Fibroblast of the conjunctiva (primary cell): ENCODE results near the gene OSBPL2.

Source experiments
- DNase-seq: peaks from one replicate; pipeline ENCODE4 v3.0.0-alpha.2; 2010; ENCODE audit warnings: low read depth

Gene OSBPL2

DNA sequence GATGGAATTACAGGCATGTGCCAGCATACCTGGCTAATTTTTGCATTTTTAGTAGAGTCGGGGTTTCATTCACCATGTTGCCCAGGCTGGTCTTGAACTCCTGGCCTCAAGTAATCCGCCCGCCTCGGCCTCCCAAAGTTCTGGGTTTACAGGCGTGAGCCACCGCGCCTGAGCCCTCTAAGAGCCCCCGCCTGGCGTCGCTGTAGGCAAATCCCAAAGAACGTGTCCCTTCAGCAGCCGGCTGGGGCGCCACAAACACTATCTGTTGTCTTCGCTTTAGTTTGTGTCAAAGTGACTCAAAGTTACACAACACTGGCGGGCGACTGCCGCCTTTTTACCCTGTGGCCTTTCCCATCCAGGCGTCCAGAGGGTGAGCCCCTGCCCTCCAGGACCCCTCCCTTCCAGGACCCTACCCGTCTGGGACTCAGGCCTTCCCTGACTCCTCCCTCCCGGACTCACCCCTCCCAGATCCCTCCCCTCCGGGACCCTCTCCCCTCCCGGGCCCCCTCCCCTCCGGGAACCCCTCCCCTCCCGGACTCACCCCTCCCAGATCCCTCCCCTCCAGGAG is 63.5 kb downstream of the OSBPL2 start:
- peak; percentile 80 for DNase-seq

- peak; percentile 90 for DNase-seq
These were observed 64.2 kb downstream of the OSBPL2 start, which contains the start of gene ADRM1 for GRCh38 chr20:62302341-62303061. Gene ADRM1 (plus strand): TSS chr20:62302997. CDS start chr20:62303569, 572 bp downstream.

DNA sequence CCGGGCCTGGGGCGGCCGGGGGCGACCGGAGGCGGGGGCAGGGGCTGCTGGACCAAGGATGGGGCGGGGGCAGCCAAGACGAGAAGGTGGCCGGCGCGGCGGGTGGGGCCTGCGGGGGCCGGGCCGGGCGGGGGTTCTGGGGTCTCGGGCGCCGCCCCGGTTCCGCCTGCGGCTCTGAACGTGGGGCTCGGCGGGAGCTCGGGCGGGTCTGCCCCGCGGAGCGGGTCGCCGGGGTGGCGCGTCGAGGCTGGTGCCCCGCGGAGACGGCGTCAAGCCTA is 64.7 kb downstream of the OSBPL2 start:
- no peak for DNase-seq

GRCh38 chr20:62303340-62304226 is 65.3 kb downstream of the OSBPL2 start:
- no peak for DNase-seq

- no peak for DNase-seq
These were observed 66.2 kb downstream of the OSBPL2 start for GRCh38 chr20:62304331-62305148.

- DNase-seq: no peak
These were observed 66.9 kb downstream of the OSBPL2 start for GRCh38 chr20:62305149-62305764.

DNA sequence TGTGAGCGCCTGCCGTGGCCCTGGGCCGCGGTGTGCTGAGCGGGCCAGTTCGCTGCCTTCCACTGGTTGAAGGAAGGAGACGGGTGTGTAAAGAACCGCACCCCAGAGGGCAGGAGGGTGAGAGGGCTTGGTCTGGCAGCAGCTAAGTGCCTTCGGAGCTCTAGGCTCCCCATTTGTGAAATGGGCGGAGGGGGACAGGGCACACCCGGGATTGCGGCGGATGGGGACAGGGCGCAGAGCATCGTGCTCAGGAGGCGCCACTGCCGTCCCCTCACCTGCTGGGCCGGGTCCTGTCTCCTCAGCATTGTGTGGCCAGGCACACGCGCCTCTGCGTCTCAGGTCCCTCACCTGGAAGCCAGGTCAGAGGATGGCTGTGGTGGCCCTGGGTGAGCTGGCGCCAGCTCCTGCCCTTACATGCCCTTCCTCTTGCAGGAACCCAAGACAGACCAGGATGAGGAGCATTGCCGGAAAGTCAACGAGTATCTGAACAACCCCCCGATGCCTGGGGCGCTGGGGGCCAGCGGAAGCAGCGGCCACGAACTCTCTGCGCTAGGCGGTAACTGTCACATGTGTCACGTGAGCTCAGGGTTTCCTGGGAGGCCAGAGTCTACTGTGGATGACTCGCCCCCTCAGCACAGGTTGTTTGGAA is 67.6 kb downstream of the OSBPL2 start:
- DNase-seq: no peak

DNA sequence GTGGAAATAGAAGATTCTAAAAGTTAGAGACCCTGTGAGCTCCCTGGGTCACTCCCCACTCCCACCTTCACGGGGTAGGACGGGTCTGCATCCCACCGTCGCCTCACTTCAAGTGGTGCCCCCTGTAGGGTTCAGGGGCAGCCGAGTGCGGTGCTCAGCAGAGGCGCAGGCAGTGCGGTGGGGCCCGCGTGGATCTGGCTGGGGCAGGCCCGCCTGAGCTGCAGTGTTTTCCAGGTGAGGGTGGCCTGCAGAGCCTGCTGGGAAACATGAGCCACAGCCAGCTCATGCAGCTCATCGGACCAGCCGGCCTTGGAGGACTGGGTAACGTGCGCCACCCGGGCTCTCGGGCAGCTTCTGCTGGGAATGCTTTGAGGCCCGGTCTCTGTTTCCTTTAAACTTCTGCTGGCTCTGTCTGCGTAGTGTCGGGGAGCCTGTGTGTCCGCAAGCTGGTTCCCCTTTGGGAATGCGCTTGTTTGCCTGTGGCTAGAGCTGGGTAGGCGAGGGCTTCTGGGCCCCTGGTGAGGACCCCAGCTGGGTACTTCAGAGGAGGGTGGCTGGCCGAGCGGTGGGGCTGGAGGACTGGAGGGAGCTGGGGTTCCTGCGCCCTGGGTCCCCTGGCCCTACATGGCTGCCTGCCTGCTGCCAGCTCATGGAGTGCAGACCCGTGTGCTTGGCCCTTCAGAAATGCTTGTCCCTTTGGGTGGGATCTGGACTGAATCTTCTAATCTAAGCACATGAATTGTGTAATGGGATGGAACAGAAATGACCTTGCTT is 68.3 kb downstream of the OSBPL2 start:
- no peak for DNase-seq

DNA sequence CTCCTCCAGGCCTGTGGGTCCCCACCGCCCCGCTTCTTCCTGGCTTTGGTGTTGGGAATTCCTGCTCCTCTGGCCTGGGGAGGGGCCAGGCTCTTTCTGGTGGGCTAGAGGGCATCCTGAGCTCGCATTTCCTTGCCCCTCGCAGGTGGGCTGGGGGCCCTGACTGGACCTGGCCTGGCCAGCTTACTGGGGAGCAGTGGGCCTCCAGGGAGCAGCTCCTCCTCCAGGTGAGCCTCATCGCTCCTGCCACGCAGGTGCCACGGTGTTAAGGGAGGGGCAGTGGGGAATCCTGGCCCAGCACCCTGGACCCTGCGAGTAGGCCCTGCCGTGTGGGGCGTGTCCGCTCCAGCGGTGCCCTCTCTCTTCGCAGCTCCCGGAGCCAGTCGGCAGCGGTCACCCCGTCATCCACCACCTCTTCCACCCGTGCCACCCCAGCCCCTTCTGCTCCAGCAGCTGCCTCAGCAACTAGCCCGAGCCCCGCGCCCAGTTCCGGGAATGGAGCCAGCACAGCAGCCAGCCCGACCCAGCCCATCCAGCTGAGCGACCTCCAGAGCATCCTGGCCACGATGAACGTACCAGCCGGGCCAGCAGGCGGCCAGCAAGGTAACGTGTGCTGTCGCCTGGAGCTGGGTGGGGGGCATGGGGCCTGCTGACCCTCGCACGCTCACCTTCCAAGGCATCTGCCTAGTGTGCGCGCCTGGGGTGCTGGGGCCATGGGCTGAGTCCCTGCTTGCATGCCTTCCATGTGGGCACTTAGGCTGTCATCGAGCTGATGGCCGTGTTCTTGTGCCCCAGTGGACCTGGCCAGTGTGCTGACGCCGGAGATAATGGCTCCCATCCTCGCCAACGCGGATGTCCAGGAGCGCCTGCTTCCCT is 69.1 kb downstream of the OSBPL2 start:
- DNase-seq: no peak

DNA sequence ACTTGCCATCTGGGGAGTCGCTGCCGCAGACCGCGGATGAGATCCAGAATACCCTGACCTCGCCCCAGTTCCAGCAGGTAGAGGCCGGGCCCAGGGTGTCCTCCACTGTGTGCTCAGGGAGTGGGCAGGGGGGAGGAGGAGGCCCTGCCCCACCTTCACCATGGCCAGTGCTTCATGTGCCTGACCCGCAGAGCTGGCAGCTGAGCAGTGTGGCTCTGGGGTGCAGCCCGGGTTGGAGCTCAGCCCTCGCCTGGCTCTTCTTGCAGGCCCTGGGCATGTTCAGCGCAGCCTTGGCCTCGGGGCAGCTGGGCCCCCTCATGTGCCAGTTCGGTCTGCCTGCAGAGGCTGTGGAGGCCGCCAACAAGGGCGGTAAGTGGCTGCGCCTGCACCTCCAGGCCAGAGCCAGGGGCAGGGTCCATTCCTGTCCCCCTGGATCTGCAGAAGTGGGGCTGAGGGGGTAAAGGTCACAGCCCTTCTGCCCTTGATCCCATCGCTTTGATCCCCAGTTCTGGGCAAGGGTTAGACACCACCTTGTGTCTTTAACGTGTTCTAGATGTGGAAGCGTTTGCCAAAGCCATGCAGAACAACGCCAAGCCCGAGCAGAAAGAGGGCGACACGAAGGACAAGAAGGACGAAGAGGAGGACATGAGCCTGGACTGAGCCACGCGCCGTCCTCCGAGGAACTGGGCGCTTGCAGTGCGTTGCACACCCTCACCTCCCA is 69.9 kb downstream of the OSBPL2 start:
- DNase-seq: no peak

GRCh38 chr20:62309198-62309944 is 71.0 kb downstream of the OSBPL2 start:
- no peak for DNase-seq

- no peak for DNase-seq
These were observed 71.8 kb downstream of the OSBPL2 start for GRCh38 chr20:62309947-62310756.

- no peak for DNase-seq
These were observed 72.4 kb downstream of the OSBPL2 start for GRCh38 chr20:62310757-62311121.

DNA sequence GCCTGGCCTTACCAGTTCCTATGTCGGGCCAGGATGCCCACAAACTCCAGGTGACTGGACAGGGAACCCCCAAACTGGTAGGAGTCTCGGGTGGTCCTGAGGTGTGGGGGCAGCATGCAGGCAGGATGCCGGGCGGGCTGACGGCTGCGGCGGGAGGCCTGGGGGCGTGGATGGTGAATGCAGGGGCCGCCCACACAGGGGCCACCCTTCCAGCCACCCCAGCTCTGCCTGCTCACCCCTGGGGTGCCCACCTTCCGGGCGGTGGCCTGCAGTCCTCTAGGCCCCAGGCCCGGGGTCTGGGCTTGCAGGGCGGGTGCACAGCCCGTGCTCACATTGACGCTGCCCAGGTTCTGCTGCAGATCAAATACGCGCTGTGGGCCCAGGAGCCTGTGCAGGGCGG is 72.8 kb downstream of the OSBPL2 start:
- no peak for DNase-seq

GRCh38 chr20:62311832-62312661 is 73.7 kb downstream of the OSBPL2 start:
- DNase-seq: no peak

DNA sequence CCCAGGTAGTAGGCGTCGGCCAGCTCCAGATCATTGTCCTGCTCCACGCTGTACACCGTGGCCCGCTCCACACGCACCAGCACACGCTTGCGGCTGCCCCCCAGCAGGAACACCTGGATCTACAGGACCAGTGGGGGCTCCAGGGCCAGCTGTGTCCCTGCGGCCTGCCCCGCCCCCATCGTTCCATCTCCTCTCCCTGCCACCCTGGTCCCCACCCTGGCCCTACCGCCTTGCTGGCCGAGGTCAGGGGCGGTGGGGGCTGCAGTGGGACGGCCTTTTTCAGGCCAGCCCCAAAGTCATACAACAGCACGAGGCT is 74.3 kb downstream of the OSBPL2 start:
- DNase-seq: no peak

GRCh38 chr20:62313021-62313420 is 74.7 kb downstream of the OSBPL2 start:
- no peak for DNase-seq
